HG02678 (cell line): ENCODE results near the gene GPSM1.
"Not testable (repeated sequence)": the region's sequence is repeated elsewhere in the genome, so short reads cannot be mapped to it uniquely, and the experiment has no call there.

Experiments used
- ATAC-seq: cut with Tn5 transposase; IDR thresholded peaks from one replicate; pipeline ENCODE4 v1.9.1; 2021; ENCODE audit warnings: mild to moderate bottlenecking, moderate library complexity; ENCODE audit not compliant: unreplicated experiment

Gene GPSM1

GRCh38 chr9:136316896-136317676, 10.3 kb upstream of the GPSM1 start:
- ATAC-seq: no peak

- no peak for ATAC-seq
Measured at GRCh38 chr9:136317695-136318094, 9.6 kb upstream of the GPSM1 start.

GRCh38 chr9:136318111-136318775, 9.1 kb upstream of the GPSM1 start:
- no peak for ATAC-seq

GRCh38 chr9:136318776-136319241, 8.5 kb upstream of the GPSM1 start:
- no peak for ATAC-seq

- ATAC-seq: not testable (repeated sequence)
Measured at GRCh38 chr9:136319244-136319643, 8.1 kb upstream of the GPSM1 start.

GRCh38 chr9:136319955-136320354, 7.4 kb upstream of the GPSM1 start:
- ATAC-seq: not testable (repeated sequence)

GRCh38 chr9:136320972-136321371, 6.4 kb upstream of the GPSM1 start:
- not testable (repeated sequence) for ATAC-seq

GRCh38 chr9:136321561-136321960, 5.8 kb upstream of the GPSM1 start:
- no peak for ATAC-seq

- no peak for ATAC-seq
Measured at GRCh38 chr9:136322756-136323330, 4.5 kb upstream of the GPSM1 start.

- ATAC-seq: no peak
Measured at GRCh38 chr9:136323371-136323789, 4.0 kb upstream of the GPSM1 start.

- ATAC-seq: no peak
Measured at GRCh38 chr9:136324501-136325300, 2.6 kb upstream of the GPSM1 start.

- ATAC-seq: no peak
Measured at GRCh38 chr9:136325358-136325757, 2.0 kb upstream of the GPSM1 start.

- no peak for ATAC-seq
Measured at GRCh38 chr9:136326061-136326760, 1.1 kb upstream of the GPSM1 start.

GRCh38 chr9:136326761-136327303, 507 bp upstream of the GPSM1 start:
- no peak for ATAC-seq

- ATAC-seq: no peak
Measured at GRCh38 chr9:136328011-136328621, 777 bp downstream of the GPSM1 start.

GRCh38 chr9:136328622-136329041, 1.3 kb downstream of the GPSM1 start:
- ATAC-seq: no peak

GRCh38 chr9:136329211-136329627, 1.9 kb downstream of the GPSM1 start:
- ATAC-seq: no peak

GRCh38 chr9:136329636-136330405, 2.5 kb downstream of the GPSM1 start:
- no peak for ATAC-seq

GRCh38 chr9:136330406-136330990, 3.2 kb downstream of the GPSM1 start:
- no peak for ATAC-seq
